Lung (tissue), 12 donors: Measurements from ENCODE around the gene ADNP2. TPM values are rescaled to one million over a fixed set of nuclear protein-coding genes. Genes with fewer than 3 reads are reported as not detected.

Experiments
- ATAC-seq: fragments of 200-7000 bp; cut with Tn5 transposase; one replicate; pipeline ENCODE4 v1.9.1; 2020; ENCODE audit warnings: moderate number of reproducible peaks; ENCODE audit not compliant: insufficient read depth, low FRiP score
- DNase-seq, 3 donors: peaks; one replicate each; pipeline ENCODE4 v3.0.0-alpha.2; 2013 to 2017
- H3K27ac ChIP-seq, 2 donors: one replicate each; pipeline ENCODE4 v1.5.1; 2013; ENCODE audit warnings: mild to moderate bottlenecking in 2 of 2, moderate library complexity in 2 of 2, control low read depth in 1 of 2, inconsistent platforms in 1 of 2, low read depth in 1 of 2, low read length in 1 of 2
- H3K27me3 ChIP-seq, 3 donors: one replicate each; pipeline ENCODE4 v1.5.1; 2013; ENCODE audit warnings: low read length in 2 of 3; ENCODE audit not compliant: control insufficient read depth in 3 of 3, insufficient read depth in 3 of 3
- H3K36me3 ChIP-seq, 4 donors: one replicate each; pipeline ENCODE4 v1.5.1; 2013; ENCODE audit warnings: low read length in 4 of 4, mild to moderate bottlenecking in 1 of 4, moderate library complexity in 1 of 4; ENCODE audit not compliant: control insufficient read depth in 4 of 4, insufficient read depth in 4 of 4
- H3K4me1 ChIP-seq, 5 donors: one replicate each; pipeline ENCODE4 v1.5.1; 2013; ENCODE audit warnings: low read length in 5 of 5, mild to moderate bottlenecking in 2 of 5, moderate library complexity in 1 of 5; ENCODE audit not compliant: control insufficient read depth in 5 of 5, insufficient read depth in 5 of 5
- H3K4me3 ChIP-seq: one replicate; pipeline ENCODE4 v1.5.1; 2013; ENCODE audit warnings: mild to moderate bottlenecking, control low read depth, moderate library complexity
- H3K9ac ChIP-seq, 2 donors: one replicate each; pipeline ENCODE4 v1.5.1; 2013; ENCODE audit warnings: low read length in 2 of 2, control low read depth in 1 of 2; ENCODE audit not compliant: insufficient read depth in 1 of 2
- H3K9me3 ChIP-seq, 4 donors: one replicate each; pipeline ENCODE4 v1.5.1; 2013; ENCODE audit warnings: low read length in 3 of 4, mild to moderate bottlenecking in 1 of 4, moderate library complexity in 1 of 4; ENCODE audit not compliant: control insufficient read depth in 4 of 4, insufficient read depth in 3 of 4
- CTCF ChIP-seq: IDR thresholded peaks from 2 replicates; pipeline ENCODE4 v1.5.1; 2012; ENCODE audit warnings: mild to moderate bottlenecking; ENCODE audit errors: control extremely low read depth, extremely low read depth
- WGBS, 2 donors: extraction: QIAGEN DNeasy Blood & Tissue Kit; methylation state at CpG; one replicate each; pipeline ENCODE4 v1.1.7; 2013; 5-methylcytosine and 5-hydroxymethylcytosine counted together
- polyA plus RNA-seq, 2 donors: library from polyadenylated mRNA; stranded (reverse); fragments of 200-250 nt; gene quantifications; one replicate each; pipeline ENCODE4 v1.2.1, GENCODE V29; 2013
- total RNA-seq, 2 donors: library from RNA; depleted of rRNA in 1 of 2; stranded (reverse); fragments of >200 nt in 1 of 2; gene quantifications; one replicate each; pipeline ENCODE4 v1.2.1, GENCODE V29; 2014 to 2021
- donor health status: control.
- donor health status: control.
- donor health status: Bipolar disorder and iron deficiency.
- donor health status: healthy.
- donor health status: DM: yes; HTN: yes; CAD: no.

ADNP2 gene
- total and polyA plus RNA-seq, 4 donors: 4.9 to 16.3 (median 12.1) TPM

GRCh38 chr18:80184243-80184772 lies 75.2 kb downstream of the ADNP2 start:
- DNase-seq (no peak), ATAC-seq (no peak)
- Histone ChIP-seq H3K4me3 (no peak overlapping the region), H3K4me1 (peaks cover 0 to 2% (median 0%) of the 10 kb centered on the region in 5 donors), H3K9ac (no peak overlapping the region), H3K36me3 (peaks cover 0 to 2% (median 0%) of the 10 kb centered on the region in 4 donors), H3K9me3 (peaks cover 0 to 3% (median 0%) of the 10 kb centered on the region in 4 donors), H3K27ac (no peak overlapping the region), H3K27me3 (no peaks in the 10 kb centered on the region)
- WGBS, 2 donors: 96% methylated on average over 26 of the region's 26 CpGs
- no peak for TF ChIP-seq CTCF

- ATAC-seq (no peak), DNase-seq (no peak)
- 97 to 98% methylated on average over 12 of the region's 12 CpGs for WGBS, 2 donors
- Histone ChIP-seq H3K9ac (no peak overlapping the region), H3K27ac (no peak overlapping the region), H3K9me3 (peaks cover 0 to 3% (median 0%) of the 10 kb centered on the region in 4 donors), H3K4me1 (peaks cover 0 to 2% (median 0%) of the 10 kb centered on the region in 5 donors), H3K27me3 (no peaks in the 10 kb centered on the region), H3K4me3 (no peak overlapping the region), H3K36me3 (peaks cover 0 to 2% (median 0%) of the 10 kb centered on the region in 4 donors)
- no peak for TF ChIP-seq CTCF
Measured at GRCh38 chr18:80185545-80185944, 76.5 kb downstream of the ADNP2 start.

DNA sequence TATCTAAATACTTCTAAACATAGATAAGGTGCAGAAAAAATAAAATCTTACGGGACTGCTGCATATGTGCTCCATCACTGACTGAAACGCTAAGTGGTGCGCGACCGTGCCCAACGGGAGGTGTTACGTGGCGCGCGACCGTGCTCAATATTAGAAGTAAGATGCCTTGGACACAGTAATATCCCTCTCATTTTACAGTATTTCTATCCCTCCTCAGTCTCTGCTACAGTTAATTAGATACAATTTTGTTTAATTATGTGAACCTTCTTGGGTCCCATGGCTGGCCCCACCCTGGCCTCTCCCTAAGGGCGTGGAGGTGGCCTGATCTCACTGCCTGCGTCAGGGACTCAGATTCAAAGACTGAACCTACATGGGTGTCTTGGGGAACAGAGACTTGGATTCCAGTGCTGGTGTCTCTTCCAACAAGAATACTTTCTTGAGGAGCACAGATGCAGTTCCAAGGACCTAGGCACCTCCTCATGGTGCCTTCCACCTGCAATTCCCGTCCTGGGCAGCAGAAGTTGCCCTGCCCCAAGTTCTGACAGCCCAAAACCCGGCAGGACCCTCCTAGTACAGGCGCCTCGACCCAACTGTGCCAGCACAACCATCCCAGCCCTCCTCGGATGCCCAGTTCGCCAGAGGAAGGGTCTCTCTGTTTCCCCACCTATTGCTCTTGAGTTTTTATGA lies 79.0 kb downstream of the ADNP2 start:
- no peaks in the 10 kb centered on the region for H3K27me3 ChIP-seq
- no peak overlapping the region for H3K9ac ChIP-seq
- WGBS, 2 donors: 95 to 98% methylated on average over 19 of the region's 19 CpGs
- DNase-seq (no peak), ATAC-seq (no peak)
- H3K9me3 ChIP-seq: peaks cover 0 to 3% (median 0%) of the 10 kb centered on the region in 4 donors
- TF ChIP-seq CTCF: no peak
- H3K36me3 ChIP-seq: peaks cover 0 to 3% (median under 1%) of the 10 kb centered on the region in 4 donors
- H3K4me3 ChIP-seq: no peak overlapping the region
- no peak overlapping the region for H3K27ac ChIP-seq
- H3K4me1 ChIP-seq: peaks cover 0 to 2% (median 0%) of the 10 kb centered on the region in 5 donors
